OCI-LY1 (cell line): ENCODE measurements around the gene SRSF1.

Experiments used
- H2AFZ ChIP-seq: fragments of 200-600 bp; sonication (generic), shearing (Covaris generic); 2 replicates; pipeline ENCODE4 v1.6.0; 2014; ENCODE audit warnings: antibody characterized with exemption, mild to moderate bottlenecking, low read length
- H3F3A ChIP-seq: fragments of 200-600 bp; sonication (generic), shearing (Covaris generic); 2 replicates; pipeline ENCODE4 v1.6.0; 2014; ENCODE audit warnings: mild to moderate bottlenecking, antibody characterized with exemption, low read length, moderate library complexity; ENCODE audit not compliant: insufficient read depth
- H3K27ac ChIP-seq: fragments of 200-600 bp; sonication (generic); 2 replicates; pipeline ENCODE4 v1.5.1; 2014; ENCODE audit warnings: low read length, mixed run types, mild to moderate bottlenecking, low read depth; ENCODE audit not compliant: poor library complexity, severe bottlenecking
- H3K27me3 ChIP-seq: fragments of 200-600 bp; sonication (generic); 2 replicates; pipeline ENCODE4 v1.6.0; 2014; ENCODE audit warnings: antibody characterized with exemption, mild to moderate bottlenecking, low read length, moderate library complexity; ENCODE audit not compliant: insufficient read depth
- H3K36me3 ChIP-seq: fragments of 200-600 bp; sonication (generic); 2 replicates; pipeline ENCODE4 v1.6.1; 2014; ENCODE audit warnings: mild to moderate bottlenecking, antibody characterized with exemption, low read length, moderate library complexity, mixed read lengths; ENCODE audit not compliant: insufficient read depth
- H3K4me1 ChIP-seq: fragments of 200-600 bp; sonication (generic); 2 replicates; pipeline ENCODE4 v1.5.1; 2014; ENCODE audit warnings: mild to moderate bottlenecking, low read length, moderate library complexity; ENCODE audit not compliant: insufficient read depth, severe bottlenecking
- H3K4me2 ChIP-seq: fragments of 200-600 bp; sonication (generic), shearing (Covaris generic); 2 replicates; pipeline ENCODE4 v1.6.1; 2014; ENCODE audit warnings: low read length
- H3K4me3 ChIP-seq: fragments of 200-600 bp; sonication (generic); 2 replicates; pipeline ENCODE4 v1.5.1; 2014; ENCODE audit warnings: low read length, low read depth, mild to moderate bottlenecking, mixed read lengths; ENCODE audit not compliant: poor library complexity, severe bottlenecking
- H3K79me2 ChIP-seq: fragments of 200-600 bp; shearing (Covaris generic); 2 replicates; pipeline ENCODE4 v1.6.1; 2016; ENCODE audit warnings: mixed run types, low read length, mixed read lengths; ENCODE audit not compliant: insufficient read depth
- H3K9ac ChIP-seq: fragments of 200-600 bp; sonication (generic), shearing (Covaris generic); 2 replicates; pipeline ENCODE4 v1.6.1; 2014; ENCODE audit warnings: mild to moderate bottlenecking, low read length, mixed read lengths
- H3K9me2 ChIP-seq: fragments of 200-600 bp; sonication (generic), shearing (Covaris generic); 2 replicates; pipeline ENCODE4 v1.6.1; 2014; ENCODE audit warnings: low read depth, mild to moderate bottlenecking, low read length, mixed read lengths
- H3K9me3 ChIP-seq: fragments of 200-600 bp; shearing (Covaris generic); 2 replicates; pipeline ENCODE4 v1.6.1; 2014; ENCODE audit warnings: low read length, mixed read lengths
- H4K20me1 ChIP-seq: fragments of 200-600 bp; sonication (generic), shearing (Covaris generic); 2 replicates; pipeline ENCODE4 v1.6.0; 2016; ENCODE audit warnings: mild to moderate bottlenecking, low read length; ENCODE audit not compliant: insufficient read depth
- CTCF ChIP-seq: fragments of 200-600 bp; sonication (generic), shearing (Covaris generic); IDR thresholded peaks from 2 replicates; pipeline ENCODE4 v1.5.1; 2017; ENCODE audit warnings: mild to moderate bottlenecking, antibody characterized with exemption, low read length, moderate library complexity, mixed read lengths
- EZH2 ChIP-seq: fragments of 200-600 bp; sonication (generic), shearing (Covaris generic); IDR thresholded peaks from 2 replicates; pipeline ENCODE4 v1.8.0; 2017; ENCODE audit warnings: borderline replicate concordance, mixed run types, mild to moderate bottlenecking, antibody characterized with exemption, low read length, moderate library complexity, mixed read lengths

Gene SRSF1

GRCh38 chr17:58032691-58033415, 25.8 kb upstream of the SRSF1 start:
- H3K4me1 ChIP-seq: no peaks in the 10 kb centered on the region
- TF ChIP-seq EZH2 (no peak), CTCF (no peak)

GRCh38 chr17:58028578-58028977, 21.5 kb upstream of the SRSF1 start:
- Histone ChIP-seq H3K79me2 (no peaks in the 10 kb centered on the region), H3K4me3 (no peak overlapping the region), H3K9ac (no peak overlapping the region), H3K4me1 (no peaks in the 10 kb centered on the region), H3K27me3 (no peaks in the 10 kb centered on the region), H3K36me3 (no peaks in the 10 kb centered on the region), H2AFZ (no peak overlapping the region), H3K9me3 (no peaks in the 10 kb centered on the region), H3K9me2 (no peaks in the 10 kb centered on the region), H4K20me1 (no peaks in the 10 kb centered on the region), H3K27ac (no peak overlapping the region), H3K4me2 (no peak overlapping the region), H3F3A (no peaks in the 10 kb centered on the region)
- no peak for TF ChIP-seq EZH2
- no peak for TF ChIP-seq CTCF

More at GRCh38 chr17:58032691-58033415, 25.8 kb upstream of the SRSF1 start:
- no peak overlapping the region for H3K27ac ChIP-seq
- H3K79me2 ChIP-seq: no peaks in the 10 kb centered on the region
- no peak overlapping the region for H3K4me3 ChIP-seq
- H3K9me3 ChIP-seq: no peaks in the 10 kb centered on the region
- no peaks in the 10 kb centered on the region for H3K36me3 ChIP-seq
- no peaks in the 10 kb centered on the region for H4K20me1 ChIP-seq
- H2AFZ ChIP-seq: no peak overlapping the region
- no peaks in the 10 kb centered on the region for H3K27me3 ChIP-seq
- no peaks in the 10 kb centered on the region for H3K9me2 ChIP-seq
- no peaks in the 10 kb centered on the region for H3F3A ChIP-seq
- H3K9ac ChIP-seq: no peak overlapping the region
- H3K4me2 ChIP-seq: no peak overlapping the region

- H3K36me3 ChIP-seq: no peaks in the 10 kb centered on the region
- H3K79me2 ChIP-seq: no peaks in the 10 kb centered on the region
- no peaks in the 10 kb centered on the region for H4K20me1 ChIP-seq
- H3K9ac ChIP-seq: no peak overlapping the region
- no peak overlapping the region for H2AFZ ChIP-seq
- no peak overlapping the region for H3K4me3 ChIP-seq
- H3K4me1 ChIP-seq: no peaks in the 10 kb centered on the region
- H3K27ac ChIP-seq: no peak overlapping the region
- no peaks in the 10 kb centered on the region for H3K27me3 ChIP-seq
- no peaks in the 10 kb centered on the region for H3F3A ChIP-seq
- no peaks in the 10 kb centered on the region for H3K9me2 ChIP-seq
- no peak for TF ChIP-seq EZH2
- no peak for TF ChIP-seq CTCF
- H3K9me3 ChIP-seq: no peaks in the 10 kb centered on the region
- no peak overlapping the region for H3K4me2 ChIP-seq
Measured at GRCh38 chr17:58020401-58020800, 13.4 kb upstream of the SRSF1 start.
